BLaER1 (cell line): Measurements from ENCODE around the gene C6orf163.
A peak's percentile ranks its signal among the peaks of the same experiment; 100 is the strongest.

Source experiments
- H3K27ac ChIP-seq: shearing (Covaris generic); formaldehyde crosslinking; 2 replicates; pipeline ENCODE4 v1.8.1; 2022
- H3K27me3 ChIP-seq: shearing (Covaris generic); formaldehyde crosslinking; 2 replicates; pipeline ENCODE4 v1.8.1; 2022
- H3K36me3 ChIP-seq: shearing (Covaris generic); formaldehyde crosslinking; 2 replicates; pipeline ENCODE4 v1.8.1; 2022
- H3K4me1 ChIP-seq: shearing (Covaris generic); formaldehyde crosslinking; 2 replicates; pipeline ENCODE4 v1.8.1; 2022
- H3K4me2 ChIP-seq: shearing (Covaris generic); formaldehyde crosslinking; 2 replicates; pipeline ENCODE4 v1.8.1; 2022
- H3K4me3 ChIP-seq: shearing (Covaris generic); formaldehyde crosslinking; 2 replicates; pipeline ENCODE4 v1.8.1; 2022
- H3K9ac ChIP-seq: shearing (Covaris generic); formaldehyde crosslinking; 2 replicates; pipeline ENCODE4 v1.8.1; 2022
- H3K9me3 ChIP-seq: shearing (Covaris generic); formaldehyde crosslinking; 2 replicates; pipeline ENCODE4 v1.8.1; 2022
- H4K20me1 ChIP-seq: shearing (Covaris generic); formaldehyde crosslinking; 2 replicates; pipeline ENCODE4 v1.8.1; 2022
- Cebpa-rat ChIP-seq: shearing (Covaris generic); IDR thresholded peaks from 2 replicates; pipeline ENCODE4 v1.8.1; 2022

The C6orf163 gene

DNA sequence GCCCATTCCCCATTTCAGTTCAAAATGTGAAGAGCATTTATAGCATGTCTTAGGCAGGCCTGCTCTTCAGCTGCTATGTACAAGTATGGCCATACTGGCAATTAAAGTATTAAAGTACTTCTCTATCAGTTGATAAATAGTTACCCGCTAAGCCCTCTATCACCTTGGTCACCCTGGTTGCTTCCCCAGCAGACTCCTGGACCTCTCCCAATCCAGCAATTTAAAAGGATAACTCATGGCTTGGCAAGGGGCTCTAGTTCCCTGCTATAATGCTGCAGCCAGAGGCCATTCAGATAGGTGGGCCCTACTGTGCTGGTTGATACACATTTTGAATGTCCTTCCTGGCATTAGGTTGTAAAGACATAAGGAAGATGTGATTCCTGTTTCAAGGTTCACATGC lies 7.0 kb downstream of the C6orf163 start:
- Histone ChIP-seq H3K27me3 (no peaks in the 10 kb centered on the region), H3K27ac (no peak overlapping the region), H3K9me3 (no peaks in the 10 kb centered on the region), H3K4me3 (no peak overlapping the region), H3K4me1 (no peaks in the 10 kb centered on the region), H3K9ac (no peak overlapping the region), H3K4me2 (no peak overlapping the region), H3K36me3 (no peaks in the 10 kb centered on the region), H4K20me1 (no peaks in the 10 kb centered on the region)
- no peak for TF ChIP-seq Cebpa-rat

GRCh38 chr6:87356181-87356580 lies 11.6 kb downstream of the C6orf163 start:
- TF ChIP-seq Cebpa-rat: no peak
- no peaks in the 10 kb centered on the region for H3K9me3 ChIP-seq
- H4K20me1 ChIP-seq: no peaks in the 10 kb centered on the region
- H3K4me2 ChIP-seq: no peak overlapping the region
- no peaks in the 10 kb centered on the region for H3K27me3 ChIP-seq
- H3K9ac ChIP-seq: no peak overlapping the region
- H3K4me1 ChIP-seq: no peaks in the 10 kb centered on the region
- H3K27ac ChIP-seq: no peak overlapping the region
- no peaks in the 10 kb centered on the region for H3K36me3 ChIP-seq
- no peak overlapping the region for H3K4me3 ChIP-seq

DNA sequence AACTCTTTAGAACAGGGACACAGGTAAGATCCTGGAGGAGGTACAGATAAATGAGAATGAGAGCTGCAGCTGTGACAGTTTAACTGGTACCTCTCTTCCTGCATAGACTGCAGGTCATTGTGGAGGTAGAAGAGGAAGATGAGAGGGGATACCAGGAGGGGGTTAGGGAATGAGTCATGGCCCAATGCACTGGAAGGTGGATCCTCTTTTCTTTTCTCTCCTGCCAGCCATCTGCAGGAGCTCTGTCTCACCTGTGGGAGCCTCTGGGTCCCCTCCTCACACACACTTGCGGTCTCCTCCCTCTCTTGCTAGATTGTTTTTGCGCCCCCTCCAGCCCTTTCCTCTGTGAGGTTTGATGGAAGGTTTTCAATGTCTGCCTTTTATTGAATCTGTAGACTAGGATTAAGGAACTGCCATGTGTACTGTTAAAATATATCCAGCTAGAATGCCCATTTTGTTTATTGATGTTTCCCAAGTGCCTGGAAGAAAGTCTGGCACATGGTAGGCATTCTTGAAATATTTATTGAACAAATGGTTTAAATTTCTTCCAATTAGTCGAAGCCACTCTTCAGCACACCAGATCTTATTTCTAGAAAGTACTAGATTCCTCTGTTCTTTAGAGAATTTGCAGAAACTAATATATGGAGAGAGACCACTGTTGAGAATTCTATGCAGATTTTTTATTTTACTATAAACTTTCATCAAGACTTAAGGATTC lies 13.0 kb downstream of the C6orf163 start:
- H3K4me1 ChIP-seq: no peaks in the 10 kb centered on the region
- no peaks in the 10 kb centered on the region for H3K36me3 ChIP-seq
- H3K9me3 ChIP-seq: no peaks in the 10 kb centered on the region
- no peak for TF ChIP-seq Cebpa-rat
- no peak overlapping the region for H3K4me2 ChIP-seq
- no peak overlapping the region for H3K27ac ChIP-seq
- no peaks in the 10 kb centered on the region for H4K20me1 ChIP-seq
- no peak overlapping the region for H3K4me3 ChIP-seq
- no peaks in the 10 kb centered on the region for H3K27me3 ChIP-seq
- H3K9ac ChIP-seq: no peak overlapping the region

DNA sequence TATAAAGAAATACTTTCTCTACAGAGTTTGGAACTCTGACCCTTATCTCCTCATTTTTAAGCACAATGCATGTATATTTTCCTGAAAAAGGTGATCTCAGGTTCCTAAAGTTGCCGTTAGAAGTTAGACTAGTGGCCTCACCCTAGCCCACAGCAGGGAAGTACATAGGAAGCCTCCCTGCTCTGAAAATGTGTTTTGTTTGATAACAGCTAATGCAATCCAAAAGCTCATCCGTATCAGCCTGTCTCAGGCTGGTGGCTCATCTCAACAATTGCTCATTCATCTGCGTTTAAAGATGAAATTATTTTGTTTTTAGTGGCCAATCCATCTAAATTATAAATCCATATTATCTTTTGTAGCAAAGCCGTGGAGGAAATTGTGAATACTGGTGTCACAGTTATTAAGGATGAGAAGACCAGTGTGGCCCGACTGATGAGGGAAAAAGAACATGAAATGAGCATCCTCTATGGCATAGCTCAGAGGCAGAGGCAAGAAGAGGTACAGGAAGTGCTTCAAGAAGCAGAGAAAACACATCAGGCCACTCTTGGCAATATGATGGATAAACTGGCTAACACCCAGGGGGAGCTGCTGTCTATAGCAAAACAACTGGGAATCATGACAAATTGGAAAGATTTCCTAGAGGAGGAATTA lies 20.1 kb downstream of the C6orf163 start:
- H3K4me3 ChIP-seq: no peak overlapping the region
- peaks cover 26% of the 10 kb centered on the region for H3K9me3 ChIP-seq
- no peaks in the 10 kb centered on the region for H3K36me3 ChIP-seq
- H3K4me2 ChIP-seq: no peak overlapping the region
- H3K9ac ChIP-seq: no peak overlapping the region
- TF ChIP-seq Cebpa-rat: no peak
- H4K20me1 ChIP-seq: no peaks in the 10 kb centered on the region
- H3K4me1 ChIP-seq: no peaks in the 10 kb centered on the region
- no peak overlapping the region for H3K27ac ChIP-seq
- no peaks in the 10 kb centered on the region for H3K27me3 ChIP-seq

GRCh38 chr6:87366072-87366827 lies 21.6 kb downstream of the C6orf163 start:
- Histone ChIP-seq H3K4me1 (no peaks in the 10 kb centered on the region), H3K27me3 (no peaks in the 10 kb centered on the region), H3K4me3 (no peak overlapping the region), H3K36me3 (no peaks in the 10 kb centered on the region), H3K9ac (no peak overlapping the region), H3K4me2 (no peak overlapping the region), H4K20me1 (no peaks in the 10 kb centered on the region), H3K27ac (no peak overlapping the region), H3K9me3 (peaks cover 26% of the 10 kb centered on the region)
- TF ChIP-seq Cebpa-rat: no peak

DNA sequence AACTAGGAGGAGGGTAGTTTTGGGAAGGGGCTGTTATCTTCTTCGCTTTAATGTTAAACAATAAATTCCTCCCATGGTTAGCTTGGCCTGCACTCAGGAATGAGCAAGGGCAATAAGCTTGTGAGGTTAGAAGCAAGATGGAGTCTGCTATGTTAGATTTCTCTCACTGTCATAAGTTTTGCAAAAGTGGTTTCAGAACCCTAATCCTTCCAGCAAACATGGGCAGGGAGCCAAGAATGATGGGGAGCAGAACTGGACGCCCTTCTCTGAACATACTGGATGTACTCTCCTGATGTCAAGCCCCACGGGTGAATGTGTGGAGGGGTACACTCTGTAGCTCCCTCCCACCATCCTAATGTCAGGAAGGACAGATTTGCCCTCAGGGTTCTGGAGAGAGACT lies 22.3 kb downstream of the C6orf163 start:
- H3K4me3 ChIP-seq: no peak overlapping the region
- TF ChIP-seq Cebpa-rat: no peak
- H3K4me2 ChIP-seq: no peak overlapping the region
- no peaks in the 10 kb centered on the region for H4K20me1 ChIP-seq
- H3K4me1 ChIP-seq: no peaks in the 10 kb centered on the region
- no peaks in the 10 kb centered on the region for H3K36me3 ChIP-seq
- no peaks in the 10 kb centered on the region for H3K27me3 ChIP-seq
- H3K27ac ChIP-seq: no peak overlapping the region
- no peak overlapping the region for H3K9ac ChIP-seq
- H3K9me3 ChIP-seq: peaks cover 26% of the 10 kb centered on the region

DNA sequence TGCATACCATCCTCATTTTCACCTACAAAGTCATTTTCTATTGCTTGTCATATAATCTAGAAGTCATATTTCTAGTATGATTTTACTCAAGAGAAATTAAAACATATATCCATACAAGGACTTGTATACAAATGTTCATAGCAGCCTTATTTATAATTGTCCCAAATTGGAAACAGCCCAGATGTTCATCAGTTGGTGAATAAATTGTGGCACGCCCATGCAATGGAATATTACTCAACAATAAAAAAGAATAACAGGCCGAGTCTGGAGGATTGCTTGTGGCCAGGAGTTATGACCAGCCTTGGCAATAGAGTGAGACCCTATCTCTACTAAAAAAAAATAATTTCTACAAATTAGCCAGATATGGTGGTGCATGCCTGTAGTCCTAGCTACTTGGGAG lies 28.8 kb downstream of the C6orf163 start:
- Histone ChIP-seq H3K9ac (no peak overlapping the region), H3K4me1 (peaks cover 21% of the 10 kb centered on the region), H3K27ac (no peak overlapping the region), H3K4me2 (no peak overlapping the region), H3K9me3 (peaks cover 11% of the 10 kb centered on the region), H3K27me3 (no peaks in the 10 kb centered on the region), H4K20me1 (no peaks in the 10 kb centered on the region), H3K4me3 (no peak overlapping the region), H3K36me3 (no peaks in the 10 kb centered on the region)
- TF ChIP-seq Cebpa-rat: no peak

DNA sequence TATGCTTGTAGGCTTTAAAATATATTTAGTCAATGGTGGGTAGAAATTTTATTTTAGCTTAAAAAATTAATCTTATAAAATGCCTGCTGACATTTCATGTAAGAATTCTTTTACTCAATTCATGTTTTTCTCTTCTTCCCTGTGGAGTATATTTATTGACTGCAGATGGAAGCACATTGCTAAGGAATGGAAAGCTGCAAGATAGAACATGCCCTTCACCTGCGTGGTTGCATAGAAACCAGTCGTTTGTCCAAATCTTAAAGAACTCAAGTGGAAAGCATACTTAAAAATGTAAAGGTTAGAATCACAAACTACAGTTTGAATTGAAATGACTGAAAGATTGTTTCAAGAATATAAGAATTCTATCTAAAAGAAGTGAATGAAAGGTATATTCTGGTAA lies 30.7 kb downstream of the C6orf163 start:
- Histone ChIP-seq H3K9me3 (peaks cover 4% of the 10 kb centered on the region), H3K36me3 (no peaks in the 10 kb centered on the region), H3K4me3 (no peak overlapping the region), H3K27ac (no peak overlapping the region), H3K4me1 (peaks cover 40% of the 10 kb centered on the region), H3K27me3 (no peaks in the 10 kb centered on the region), H3K4me2 (no peak overlapping the region), H4K20me1 (no peaks in the 10 kb centered on the region), H3K9ac (no peak overlapping the region)
- no peak for TF ChIP-seq Cebpa-rat

DNA sequence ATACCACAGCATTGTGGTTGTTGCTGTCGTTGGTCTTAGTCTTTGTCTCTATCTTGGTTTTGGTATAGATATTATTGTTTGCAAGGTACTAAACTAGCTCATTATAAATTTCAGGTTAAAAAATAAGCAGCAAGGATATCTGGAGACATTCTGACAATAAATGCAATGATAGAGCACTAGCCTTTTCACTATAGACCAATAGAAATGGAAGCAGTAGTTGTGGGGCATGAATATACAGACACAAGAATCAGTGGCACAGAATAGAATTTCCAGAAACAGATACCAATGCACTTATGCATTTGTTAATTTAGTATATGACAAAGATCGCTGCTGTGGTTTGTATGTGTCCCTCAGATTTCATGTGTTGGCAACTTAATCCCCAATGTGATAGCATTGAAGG lies 32.0 kb downstream of the C6orf163 start:
- 0 out of 2 replicates have a peak overlapping the region, but pooled peaks have one; percentile 30 for H3K4me2 ChIP-seq
- peaks cover 40% of the 10 kb centered on the region for H3K4me1 ChIP-seq
- no peaks in the 10 kb centered on the region for H4K20me1 ChIP-seq
- no peaks in the 10 kb centered on the region for H3K36me3 ChIP-seq
- no peak for TF ChIP-seq Cebpa-rat
- H3K9me3 ChIP-seq: peaks cover 4% of the 10 kb centered on the region
- H3K9ac ChIP-seq: no peak overlapping the region
- no peak overlapping the region for H3K27ac ChIP-seq
- no peak overlapping the region for H3K4me3 ChIP-seq
- no peaks in the 10 kb centered on the region for H3K27me3 ChIP-seq

- peak overlapping the region; percentile 59 for H3K4me2 ChIP-seq
Measured at GRCh38 chr6:87378947-87379346, 34.3 kb downstream of the C6orf163 start.

More at GRCh38 chr6:87378947-87379346, 34.3 kb downstream of the C6orf163 start:
- no peak for TF ChIP-seq Cebpa-rat
- Histone ChIP-seq H3K9ac (no peak overlapping the region), H3K27ac (peak overlapping the region; percentile 64), H3K4me3 (peak overlapping the region; percentile 18; the same call in 1 of the 2 replicates), H4K20me1 (no peaks in the 10 kb centered on the region), H3K36me3 (no peaks in the 10 kb centered on the region), H3K4me1 (peaks cover 40% of the 10 kb centered on the region), H3K27me3 (no peaks in the 10 kb centered on the region), H3K9me3 (no peaks in the 10 kb centered on the region)
